GM18867 (cell line): Measurements from ENCODE around the gene KCNJ11.

Source experiments
- ATAC-seq: cut with Tn5 transposase; IDR thresholded peaks from one replicate; pipeline ENCODE4 v1.9.1; 2021; ENCODE audit warnings: mild to moderate bottlenecking, moderate library complexity; ENCODE audit not compliant: unreplicated experiment

The KCNJ11 gene

GRCh38 chr11:17392872-17393271 lies 4.4 kb upstream of the KCNJ11 start:
- no peak for ATAC-seq

- ATAC-seq = no peak
Measured at GRCh38 chr11:17391493-17392355, 3.3 kb upstream of the KCNJ11 start.

GRCh38 chr11:17389957-17390649 lies 1.6 kb upstream of the KCNJ11 start:
- ATAC-seq = no peak

DNA sequence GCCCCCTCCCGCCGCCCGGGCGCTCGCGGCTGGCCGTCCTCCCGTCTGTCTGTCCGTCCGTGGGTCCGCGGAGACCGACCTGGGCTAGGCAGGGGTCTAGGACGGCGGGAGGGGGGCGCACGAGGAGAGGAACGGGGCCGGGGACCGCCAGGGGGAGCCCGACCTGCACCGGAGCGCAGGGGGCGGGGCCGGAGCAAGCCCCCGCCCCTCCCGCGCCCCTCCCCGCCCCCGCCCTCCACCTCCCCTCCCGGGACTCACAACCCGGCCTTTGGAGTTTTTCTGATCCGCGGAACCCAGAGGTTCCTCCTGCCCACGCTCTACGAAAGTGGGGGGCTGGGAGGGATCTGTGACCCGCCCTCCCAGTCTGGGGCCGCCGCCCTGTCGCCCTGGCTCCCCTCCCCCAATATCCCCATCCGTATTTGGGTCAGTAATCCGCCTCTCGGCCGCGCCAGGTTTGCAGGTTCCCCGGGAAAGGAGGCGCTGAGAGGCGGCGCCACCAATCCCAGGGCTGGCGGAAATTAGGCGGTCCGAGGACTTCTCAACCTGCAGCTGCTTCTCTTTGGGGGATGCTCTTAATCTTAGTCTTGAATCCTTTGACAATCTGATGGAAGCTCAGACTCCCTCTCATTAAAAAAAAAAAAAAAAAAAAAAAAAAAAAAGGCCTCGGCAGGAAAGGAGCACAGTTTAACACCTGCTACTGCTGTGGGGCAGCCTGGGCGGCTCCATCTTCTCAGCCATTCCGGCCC lies 925 bp upstream of the KCNJ11 start:
- ATAC-seq = peak; percentile 56

- no peak for ATAC-seq
Measured at GRCh38 chr11:17387811-17388210, 648 bp downstream of the KCNJ11 start.

GRCh38 chr11:17387254-17387653 lies 1.2 kb downstream of the KCNJ11 start:
- ATAC-seq = no peak

DNA sequence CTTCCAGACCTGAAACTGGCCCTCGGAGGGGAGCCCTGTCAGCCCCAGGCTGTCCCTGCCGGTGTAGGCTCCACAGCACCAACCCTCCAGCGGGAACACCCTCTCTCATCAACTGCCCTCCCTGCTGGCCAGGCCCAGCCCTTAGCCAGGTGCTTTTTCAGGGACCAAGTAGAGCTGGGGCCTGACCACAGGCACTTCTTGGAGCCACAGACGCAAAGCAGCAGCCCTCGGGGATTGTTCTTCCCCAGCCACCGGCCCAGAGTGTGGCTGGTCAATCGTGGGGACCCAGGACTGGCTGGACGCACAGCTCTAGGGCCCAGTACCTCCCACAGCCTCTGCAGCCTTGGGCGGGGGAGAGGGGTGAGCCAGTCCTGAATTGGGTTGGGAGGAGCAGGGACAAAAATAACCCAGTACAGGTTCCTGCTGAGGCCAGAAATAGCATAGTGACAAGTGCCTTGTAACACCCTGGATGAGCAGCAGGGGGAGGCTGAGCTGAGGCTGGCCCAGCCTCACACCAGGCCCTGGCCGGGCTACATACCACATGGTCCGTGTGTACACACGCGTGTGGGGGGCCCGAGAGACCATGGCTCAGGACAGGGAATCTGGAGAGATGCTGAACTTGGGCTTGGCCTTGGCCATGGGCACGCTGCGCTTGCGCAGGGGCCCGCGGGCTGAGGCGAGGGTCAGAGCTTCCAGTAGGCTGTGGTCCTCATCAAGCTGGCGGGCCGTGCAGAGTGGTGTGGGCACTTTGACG lies 2.0 kb downstream of the KCNJ11 start:
- peak; percentile 69 for ATAC-seq

- ATAC-seq = no peak
Measured at GRCh38 chr11:17385926-17386325, 2.5 kb downstream of the KCNJ11 start.

DNA sequence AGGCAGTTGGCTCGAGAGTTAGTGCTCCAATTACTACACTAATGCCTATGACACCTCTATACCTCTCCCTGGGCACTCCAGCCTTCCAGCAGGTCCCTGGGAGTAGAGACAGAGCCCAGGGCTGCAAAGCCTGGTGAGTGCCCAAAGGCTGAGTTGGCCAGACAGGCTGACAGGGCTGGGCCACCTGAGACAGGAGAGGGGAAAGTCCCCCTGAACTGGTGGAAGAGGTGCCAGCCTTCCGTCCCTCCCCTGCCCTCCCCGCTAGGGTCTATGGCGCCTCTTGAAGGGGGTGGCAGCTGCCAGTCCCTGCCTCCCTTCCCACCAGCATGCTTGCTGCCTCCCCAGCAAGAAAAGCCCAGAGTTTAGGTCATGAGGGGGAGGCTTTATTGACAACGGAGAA lies 3.0 kb downstream of the KCNJ11 start:
- no peak for ATAC-seq

DNA sequence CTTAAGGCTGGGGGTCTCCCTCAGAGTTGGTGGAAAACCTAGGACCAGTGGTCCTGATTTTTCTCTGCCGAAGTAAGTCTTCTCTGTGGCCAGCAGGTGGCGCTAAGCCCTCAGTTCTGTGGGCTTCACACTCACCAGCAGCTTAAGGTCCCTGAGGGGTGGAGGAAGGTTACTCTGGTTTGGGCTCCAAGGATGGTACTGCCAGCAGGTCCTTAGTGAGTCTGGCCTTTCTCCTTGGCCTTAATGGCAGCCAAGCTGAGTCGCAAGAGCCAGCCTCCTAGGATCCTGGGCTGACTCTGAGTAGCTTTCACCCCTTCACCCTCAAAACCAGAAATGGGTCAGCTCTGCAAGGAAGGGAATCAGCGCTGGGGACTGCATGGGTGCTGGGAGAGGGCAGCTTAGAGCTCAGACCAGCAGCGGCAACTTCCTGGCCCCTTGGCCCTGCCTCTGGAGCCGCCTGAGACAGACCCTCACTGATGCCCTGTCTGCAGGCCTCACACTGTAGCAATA lies 4.4 kb downstream of the KCNJ11 start:
- ATAC-seq = peak; percentile 41

- no peak for ATAC-seq
Measured at GRCh38 chr11:17383461-17383860, 5.0 kb downstream of the KCNJ11 start.

- no peak for ATAC-seq
Measured at GRCh38 chr11:17382046-17382728, 6.3 kb downstream of the KCNJ11 start.

DNA sequence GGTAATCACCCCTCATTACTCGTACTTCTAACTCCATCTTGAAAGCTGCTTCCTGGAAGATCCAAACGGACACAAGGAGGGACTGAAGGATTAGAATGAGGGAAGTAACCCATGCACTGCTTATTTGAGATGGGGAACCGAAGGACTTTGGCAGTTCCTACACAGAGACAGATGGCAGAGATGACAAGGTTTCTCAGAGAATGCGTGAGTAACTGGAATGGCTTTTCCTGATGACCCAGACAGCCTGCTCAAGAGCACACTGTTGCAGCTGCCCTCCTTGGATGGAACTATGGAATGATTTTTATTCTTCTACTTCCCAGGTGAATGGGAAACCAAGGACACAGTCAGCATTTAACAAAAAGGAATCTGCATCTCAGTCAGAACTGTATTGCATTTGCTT lies 7.3 kb downstream of the KCNJ11 start:
- no peak for ATAC-seq

GRCh38 chr11:17379383-17380180 lies 8.9 kb downstream of the KCNJ11 start:
- no peak for ATAC-seq

DNA sequence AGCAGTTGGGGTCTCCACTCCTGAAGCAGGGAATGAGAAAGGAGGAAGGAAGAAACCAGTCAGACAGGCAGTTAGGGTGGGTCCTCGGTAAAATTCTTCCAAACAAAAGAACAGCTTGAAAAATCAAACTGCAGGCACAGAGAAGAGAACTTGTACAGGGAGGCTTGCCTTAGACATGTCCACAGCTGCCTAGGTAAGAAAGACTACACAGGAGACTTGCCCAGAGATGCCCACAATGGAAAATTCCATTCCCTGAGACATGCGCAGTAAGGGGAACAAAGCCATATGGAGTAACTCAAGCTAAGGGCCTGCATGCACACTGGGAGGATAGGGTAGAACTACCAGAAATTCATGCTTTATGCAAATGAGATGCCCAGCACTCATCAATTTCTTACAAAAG lies 9.8 kb downstream of the KCNJ11 start:
- no peak for ATAC-seq

GRCh38 chr11:17376493-17376892 lies 12.0 kb downstream of the KCNJ11 start:
- ATAC-seq = no peak

- no peak for ATAC-seq
Measured at GRCh38 chr11:17375547-17375946, 12.9 kb downstream of the KCNJ11 start.

DNA sequence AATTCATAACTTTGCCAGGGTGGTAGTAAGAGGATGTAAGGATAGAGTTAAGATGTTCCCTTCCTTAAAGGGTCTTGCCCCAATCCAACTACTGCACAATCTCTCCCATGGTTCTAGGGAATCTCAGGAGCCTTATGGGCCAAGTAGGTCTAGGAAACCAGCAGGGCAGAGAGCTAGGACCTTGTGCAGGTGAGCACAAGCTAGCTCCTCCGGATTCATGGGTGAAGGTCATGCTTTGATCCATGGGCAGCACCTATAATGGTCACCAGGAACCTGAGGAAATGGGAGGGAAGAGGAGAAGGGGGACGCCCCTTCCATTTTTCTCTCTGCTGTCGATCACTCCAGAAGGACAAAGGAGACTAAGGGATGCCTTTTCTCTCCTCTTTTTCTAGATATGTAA lies 16.8 kb downstream of the KCNJ11 start:
- no peak for ATAC-seq

GRCh38 chr11:17369684-17370243 lies 18.7 kb downstream of the KCNJ11 start:
- ATAC-seq = no peak
